GM12874 (cell line): ENCODE data around the gene ATP6V0A1.

Experiments used
- CTCF ChIP-seq: IDR thresholded peaks from 2 replicates; pipeline ENCODE4 v1.5.1; 2011; ENCODE audit warnings: low read depth, mild to moderate bottlenecking, control low read depth, low read length, moderate library complexity; ENCODE audit not compliant: insufficient read depth

ATP6V0A1 gene

GRCh38 chr17:42424991-42425610 lies 33.6 kb upstream of the ATP6V0A1 start:
- no peak for TF ChIP-seq CTCF

- TF ChIP-seq CTCF: peak; percentile 69
Observed at GRCh38 chr17:42428141-42428944, 30.3 kb upstream of the ATP6V0A1 start.

- TF ChIP-seq CTCF: no peak
Observed at GRCh38 chr17:42429726-42430447, 28.8 kb upstream of the ATP6V0A1 start.

GRCh38 chr17:42431758-42432161 lies 26.9 kb upstream of the ATP6V0A1 start:
- no peak for TF ChIP-seq CTCF

GRCh38 chr17:42436391-42436790 lies 22.3 kb upstream of the ATP6V0A1 start:
- no peak for TF ChIP-seq CTCF

GRCh38 chr17:42438600-42439567 lies 19.8 kb upstream of the ATP6V0A1 start:
- TF ChIP-seq CTCF: peak; percentile 55
